BJ (cell line): Measurements from ENCODE around the gene CATSPERD. TPM values are rescaled to one million over a fixed set of nuclear protein-coding genes. Genes with fewer than 3 reads are reported as not detected.
"Not testable (repeated sequence)": the region's sequence is repeated elsewhere in the genome, so short reads cannot be mapped to it uniquely, and the experiment has no call there.

Experiments used
- CTCF ChIA-PET: fragments of 350-600 bp; formaldehyde crosslinking; extraction: SDS; loops from one replicate; lab custom pipeline; 2021; ENCODE audit warnings: antibody characterized with exemption, inconsistent platforms; lab: Yijun Ruan, JAX
- POLR2A ChIA-PET: fragments of 300-600 bp; sonication (Branson Sonifier 250); formaldehyde crosslinking; extraction: SDS; loops from one replicate; lab custom pipeline; 2021; ENCODE audit warnings: antibody characterized with exemption; lab: Charles Lee
- DNase-seq: peaks from one replicate; pipeline ENCODE4 v3.0.0-alpha.2; 2011; ENCODE audit warnings: low read depth
- H3K27me3 ChIP-seq: 2 replicates; pipeline ENCODE4 v1.6.0; 2011; ENCODE audit warnings: low read length; ENCODE audit not compliant: control insufficient read depth, insufficient read depth
- H3K36me3 ChIP-seq: 2 replicates; pipeline ENCODE4 v1.5.1; 2011; ENCODE audit warnings: low read length; ENCODE audit not compliant: control insufficient read depth, insufficient read depth
- H3K4me3 ChIP-seq: 2 replicates; pipeline ENCODE4 v1.5.1; 2011; ENCODE audit warnings: low read depth, mild to moderate bottlenecking, control low read depth, low read length
- CTCF ChIP-seq: IDR thresholded peaks from 2 replicates; pipeline ENCODE4 v1.5.1; 2011; ENCODE audit warnings: low read depth, mild to moderate bottlenecking, control low read depth, inconsistent platforms, low read length, moderate library complexity; ENCODE audit not compliant: insufficient read depth
- polyA plus RNA-seq: library from polyadenylated mRNA; depleted of rRNA; stranded (reverse); fragments of >200 nt; gene quantifications from 2 replicates; pipeline ENCODE4 v1.2.3, GENCODE V29; 2011

The CATSPERD gene
- polyA plus RNA-seq, 1 experiment = not detected

GRCh38 chr19:5772416-5772815 is 52.0 kb downstream of the CATSPERD start:
- DNase-seq = no peak
- POLR2A ChIA-PET = interaction anchor here (0.6 kb wide), 1 partner anchor 22 kb away, joined by 10 read pairs; no protein-coding TSS in a partner anchor

GRCh38 chr19:5773276-5773675 is 52.8 kb downstream of the CATSPERD start:
- no peak for TF ChIP-seq CTCF
- POLR2A ChIA-PET = interaction anchor here (0.6 kb wide), 1 partner anchor 319 kb away, joined by 5 read pairs; no protein-coding TSS in a partner anchor
- no peaks in the 10 kb centered on the region for H3K36me3 ChIP-seq
- H3K4me3 ChIP-seq = no peak overlapping the region
- no peak for DNase-seq
- CTCF ChIA-PET = interaction anchor here (0.6 to 3.6 kb wide), 5 partner anchors 15 to 53 kb away, joined by 3 to 32 read pairs (median 5); partner anchors contain the start of genes CATSPERD and DUS3L
- H3K27me3 ChIP-seq = no peaks in the 10 kb centered on the region

More at GRCh38 chr19:5772416-5772815, 52.0 kb downstream of the CATSPERD start:
- no peak overlapping the region for H3K4me3 ChIP-seq
- no peak for TF ChIP-seq CTCF
- CTCF ChIA-PET = interaction anchor here (3.6 kb wide), 1 partner anchor 22 kb away, joined by 32 read pairs; no protein-coding TSS in a partner anchor
- H3K36me3 ChIP-seq = no peaks in the 10 kb centered on the region
- no peaks in the 10 kb centered on the region for H3K27me3 ChIP-seq

GRCh38 chr19:5774921-5775320 is 54.5 kb downstream of the CATSPERD start:
- DNase-seq = no peak
- POLR2A ChIA-PET = interaction anchor here (0.7 kb wide), 1 partner anchor 19 kb away, joined by 14 read pairs; no protein-coding TSS in a partner anchor
- CTCF ChIA-PET = interaction anchor here (1.0 to 3.6 kb wide), 5 partner anchors 13 to 30 kb away, joined by 3 to 32 read pairs (median 5); no protein-coding TSS in a partner anchor

GRCh38 chr19:5775668-5776309 is 55.4 kb downstream of the CATSPERD start:
- Histone ChIP-seq H3K4me3 (no peak overlapping the region), H3K36me3 (no peaks in the 10 kb centered on the region), H3K27me3 (no peaks in the 10 kb centered on the region)
- DNase-seq = peak; percentile 65
- ChIA-PET POLR2A (interaction anchor here (0.7 kb wide), 1 partner anchor 18 kb away, joined by 14 read pairs; no protein-coding TSS in a partner anchor), CTCF (interaction anchor here (1.0 to 3.6 kb wide), 2 partner anchors 18 to 28 kb away, joined by 5 to 32 read pairs; no protein-coding TSS in a partner anchor)
- no peak for TF ChIP-seq CTCF

More at GRCh38 chr19:5774921-5775320, 54.5 kb downstream of the CATSPERD start:
- H3K27me3 ChIP-seq = no peaks in the 10 kb centered on the region
- H3K4me3 ChIP-seq = no peak overlapping the region
- no peak for TF ChIP-seq CTCF
- no peaks in the 10 kb centered on the region for H3K36me3 ChIP-seq

GRCh38 chr19:5778402-5778801 is 58.0 kb downstream of the CATSPERD start:
- ChIA-PET CTCF (interaction anchor here (0.9 to 1.2 kb wide), 2 partner anchors 16 to 190 kb away, joined by 3 to 4 read pairs; no protein-coding TSS in a partner anchor), POLR2A (no interaction called here)
- Histone ChIP-seq H3K4me3 (no peak overlapping the region), H3K36me3 (no peaks in the 10 kb centered on the region), H3K27me3 (no peaks in the 10 kb centered on the region)
- no peak for TF ChIP-seq CTCF
- no peak for DNase-seq

GRCh38 chr19:5780916-5781315 is 60.5 kb downstream of the CATSPERD start:
- DNase-seq, H3K27me3 ChIP-seq, H3K36me3 ChIP-seq, POLR2A ChIA-PET, H3K4me3 ChIP-seq: not testable (repeated sequence)
- CTCF ChIA-PET = interaction anchor here (1.5 to 1.8 kb wide), 2 partner anchors 14 to 23 kb away, joined by 4 to 5 read pairs; no protein-coding TSS in a partner anchor
